PC-3 (cell line): ENCODE measurements around the gene PRLR. TPM values are rescaled to one million over a fixed set of nuclear protein-coding genes. Genes with fewer than 3 reads are reported as not detected.
A peak's percentile ranks its signal among the peaks of the same experiment; 100 is the strongest.

Experiments used
- ATAC-seq: fragments of 200-7000 bp; cut with Tn5 transposase; 2 replicates; pipeline ENCODE4 v1.9.1; 2020; ENCODE audit warnings: mild to moderate bottlenecking, moderate library complexity
- BruUV-seq: library from RNA; stranded (reverse); fragments of 400-500 nt; replicated peaks from 2 replicates; lab custom pipeline; 2021; lab: Mats Ljungman, UMichigan
- CTCF ChIA-PET: fragments of 300-600 bp; sonication (Branson Sonifier 250); formaldehyde crosslinking; loops from one replicate; lab custom pipeline; 2022; ENCODE audit warnings: antibody characterized with exemption; lab: Charles Lee
- POLR2A ChIA-PET: fragments of 300-600 bp; sonication (Branson Sonifier 250); formaldehyde crosslinking; loops from one replicate; lab custom pipeline; 2022; ENCODE audit warnings: antibody characterized with exemption; ENCODE audit not compliant: unreplicated experiment; lab: Charles Lee
- DNase-seq: peaks from one replicate; pipeline ENCODE4 v3.0.0-alpha.2; 2015
- H2AFZ ChIP-seq: fragments of 300-600 bp; sonication (generic); 2 replicates; pipeline ENCODE4 v1.6.0; 2016; ENCODE audit warnings: antibody characterized with exemption, low read length
- H3F3A ChIP-seq: fragments of 300-600 bp; sonication (generic); one replicate; pipeline ENCODE4 v1.6.0; 2017; ENCODE audit warnings: antibody characterized with exemption, low read length, control low read depth, mild to moderate bottlenecking; ENCODE audit not compliant: unreplicated experiment
- H3K27ac ChIP-seq: fragments of 300-600 bp; sonication (generic); 2 replicates; pipeline ENCODE4 v1.5.1; 2016; ENCODE audit warnings: mild to moderate bottlenecking, low read length
- H3K27me3 ChIP-seq: fragments of 300-600 bp; sonication (generic); 2 replicates; pipeline ENCODE4 v1.6.1; 2016; ENCODE audit warnings: low read length, mixed read lengths
- H3K36me3 ChIP-seq: fragments of 300-600 bp; sonication (generic); 2 replicates; pipeline ENCODE4 v1.6.1; 2016; ENCODE audit warnings: low read depth, mixed run types, low read length, mixed read lengths
- H3K4me1 ChIP-seq: fragments of 300-600 bp; sonication (generic); 2 replicates; pipeline ENCODE4 v1.5.1; 2016; ENCODE audit warnings: low read length; ENCODE audit not compliant: insufficient read depth
- H3K4me2 ChIP-seq: fragments of 300-600 bp; sonication (generic); 2 replicates; pipeline ENCODE4 v1.6.0; 2016; ENCODE audit warnings: low read length
- H3K4me3 ChIP-seq: fragments of 300-600 bp; sonication (generic); 2 replicates; pipeline ENCODE4 v1.5.1; 2016; ENCODE audit warnings: mild to moderate bottlenecking, low read length, mixed read lengths
- H3K79me2 ChIP-seq: fragments of 300-600 bp; sonication (generic); 2 replicates; pipeline ENCODE4 v1.6.1; 2017; ENCODE audit warnings: low read length, mixed read lengths
- H3K9ac ChIP-seq: fragments of 300-600 bp; sonication (generic); 2 replicates; pipeline ENCODE4 v1.6.0; 2016; ENCODE audit warnings: mild to moderate bottlenecking, low read length
- H3K9me2 ChIP-seq: fragments of 300-600 bp; sonication (generic); replicated peaks from 2 replicates; pipeline ENCODE4 v1.6.1; 2016; ENCODE audit warnings: mixed run types, low read length, mixed read lengths
- H3K9me3 ChIP-seq: fragments of 300-600 bp; sonication (generic); 2 replicates; pipeline ENCODE4 v1.6.1; 2016; ENCODE audit warnings: low read length, mixed read lengths
- H4K20me1 ChIP-seq: fragments of 300-600 bp; sonication (generic); 2 replicates; pipeline ENCODE4 v1.6.1; 2016; ENCODE audit warnings: low read length, mixed read lengths
- CTCF ChIP-seq: fragments of 300-600 bp; sonication (generic); conservative IDR thresholded peaks from 2 replicates; pipeline ENCODE4 v1.5.1; 2017; ENCODE audit warnings: antibody characterized with exemption, low read depth, mild to moderate bottlenecking, low read length
- EZH2 ChIP-seq: fragments of 300-600 bp; sonication (generic); IDR thresholded peaks from one replicate; pipeline ENCODE4 v1.6.1; 2017; ENCODE audit warnings: antibody characterized with exemption, mild to moderate bottlenecking, low read length; ENCODE audit not compliant: unreplicated experiment
- EZH2phosphoT487 ChIP-seq: fragments of 300-600 bp; sonication (generic); IDR thresholded peaks from 2 replicates; pipeline ENCODE4 v1.6.1; 2018; ENCODE audit warnings: mild to moderate bottlenecking, antibody characterized with exemption, low read length, borderline replicate concordance
- intact Hi-C: fragments of 100-400 bp; cut with micrococcal nuclease; formaldehyde crosslinking; loops from 2 replicates; pipeline ENCODE4 v1.9.0; 2023
- total RNA-seq: library from RNA; depleted of rRNA; stranded (reverse); fragments of >200 nt; gene quantifications from 2 replicates; pipeline ENCODE4 v1.2.3, GENCODE V29; 2014

Gene PRLR
- total RNA-seq, 1 experiment from 2014 or later, result 0.29 TPM

GRCh38 chr5:35199886-35200285, 30.4 kb downstream of the PRLR start:
- no peaks in the 10 kb centered on the region for H3K36me3 ChIP-seq
- H3K27ac ChIP-seq, result no peak overlapping the region
- CTCF ChIA-PET, result no interaction called here
- DNase-seq (no peak), ATAC-seq (no peak)
- H3K4me3 ChIP-seq, result no peak overlapping the region
- H3F3A ChIP-seq, result no peaks in the 10 kb centered on the region
- H3K79me2 ChIP-seq, result no peaks in the 10 kb centered on the region
- H3K27me3 ChIP-seq, result peaks cover 50% of the 10 kb centered on the region
- TF ChIP-seq EZH2, result no peak
- no peak for TF ChIP-seq CTCF
- intact Hi-C loops, result loop anchor here (5.0 kb wide), 1 partner anchor 108 kb away; no protein-coding TSS in a partner anchor
- H3K4me1 ChIP-seq, result 0 out of 2 replicates have a peak, but pooled peaks cover 22% of the 10 kb centered on the region
- H4K20me1 ChIP-seq, result no peaks in the 10 kb centered on the region
- H3K9me2 ChIP-seq, result no peaks in the 10 kb centered on the region
- no peak overlapping the region for H2AFZ ChIP-seq
- H3K9me3 ChIP-seq, result no peaks in the 10 kb centered on the region
- H3K9ac ChIP-seq, result no peak overlapping the region
- POLR2A ChIA-PET, result no interaction called here
- no TSS peak for BruUV-seq
- H3K4me2 ChIP-seq, result no peak overlapping the region

GRCh38 chr5:35198686-35199085, 31.6 kb downstream of the PRLR start:
- Histone ChIP-seq H3K9me3 (no peaks in the 10 kb centered on the region), H3K9ac (no peak overlapping the region), H2AFZ (no peak overlapping the region), H3K4me1 (0 out of 2 replicates have a peak, but pooled peaks cover 22% of the 10 kb centered on the region), H4K20me1 (no peaks in the 10 kb centered on the region), H3K27me3 (peaks cover 58% of the 10 kb centered on the region), H3K36me3 (no peaks in the 10 kb centered on the region), H3F3A (no peaks in the 10 kb centered on the region), H3K4me3 (no peak overlapping the region), H3K27ac (no peak overlapping the region), H3K9me2 (no peaks in the 10 kb centered on the region), H3K79me2 (no peaks in the 10 kb centered on the region), H3K4me2 (0 out of 2 replicates have a peak overlapping the region, but pooled peaks have one; percentile 22)
- ChIA-PET POLR2A (no interaction called here), CTCF (no interaction called here)
- no TSS peak for BruUV-seq
- no peak for TF ChIP-seq EZH2phosphoT487
- intact Hi-C loops, result no loop called here
- ATAC-seq (no peak), DNase-seq (no peak)

- H3K27me3 ChIP-seq, result peaks cover 64% of the 10 kb centered on the region
- H4K20me1 ChIP-seq, result no peaks in the 10 kb centered on the region
- no peaks in the 10 kb centered on the region for H3K36me3 ChIP-seq
- H3K9me2 ChIP-seq, result no peaks in the 10 kb centered on the region
- peak overlapping the region; percentile 22 for H3K4me2 ChIP-seq
- BruUV-seq, result no TSS peak
- no peak overlapping the region for H3K27ac ChIP-seq
- intact Hi-C loops, result no loop called here
- no peak overlapping the region for H3K9ac ChIP-seq
- ATAC-seq (peak; percentile 45), DNase-seq (peak; percentile 67)
- no peaks in the 10 kb centered on the region for H3K9me3 ChIP-seq
- H2AFZ ChIP-seq, result no peak overlapping the region
- 0 out of 2 replicates have a peak, but pooled peaks cover 20% of the 10 kb centered on the region for H3K4me1 ChIP-seq
- TF ChIP-seq EZH2phosphoT487 (no peak), EZH2 (no peak), CTCF (no peak)
- no peak overlapping the region for H3K4me3 ChIP-seq
- no peaks in the 10 kb centered on the region for H3F3A ChIP-seq
- H3K79me2 ChIP-seq, result no peaks in the 10 kb centered on the region
- ChIA-PET CTCF (no interaction called here), POLR2A (no interaction called here)
Measured at GRCh38 chr5:35198075-35198474, 32.2 kb downstream of the PRLR start.
